Uterus (tissue), 4 donors: Measurements from ENCODE around the gene TMED8. TPM values are rescaled to one million over a fixed set of nuclear protein-coding genes. Genes with fewer than 3 reads are reported as not detected.

Experiments used
- DNase-seq, 2 donors: peaks; one replicate each; pipeline ENCODE4 v3.0.0-alpha.2; 2019 to 2020
- H3K27ac ChIP-seq, 2 donors: fragments of 200-600 bp; sonication (generic); 1 replicate in 1 of 2; 2 replicates in 1 of 2; pipeline ENCODE4 v1.5.1; 2016 to 2018
- H3K27me3 ChIP-seq, 2 donors: fragments of 200-600 bp; sonication (generic); one replicate each; pipeline ENCODE4 v1.5.1; 2018 to 2019; ENCODE audit warnings: control low read depth in 1 of 2
- H3K36me3 ChIP-seq, 2 donors: fragments of 200-600 bp; sonication (generic); one replicate each; pipeline ENCODE4 v1.5.1; 2019; ENCODE audit warnings: control low read depth in 1 of 2
- H3K4me1 ChIP-seq, 2 donors: fragments of 200-600 bp; sonication (generic); one replicate each; pipeline ENCODE4 v1.5.1; 2018 to 2019; ENCODE audit warnings: control low read depth in 1 of 2
- H3K4me3 ChIP-seq, 2 donors: fragments of 200-600 bp; sonication (generic); 1 replicate in 1 of 2; 2 replicates in 1 of 2; pipeline ENCODE4 v1.5.1; 2018 to 2019; ENCODE audit warnings: mild to moderate bottlenecking in 1 of 2
- H3K9me3 ChIP-seq, 2 donors: fragments of 200-600 bp; sonication (generic); one replicate each; pipeline ENCODE4 v1.5.1; 2019; ENCODE audit warnings: control low read depth in 1 of 2
- POLR2A ChIP-seq, 2 donors: fragments of 450-650 bp; IDR thresholded peaks; one replicate each; pipeline ENCODE4 v1.6.1; 2016; ENCODE audit warnings: antibody characterized with exemption in 2 of 2, mild to moderate bottlenecking in 1 of 2, moderate library complexity in 1 of 2
- intact Hi-C: fragments of 100-400 bp; cut with DNase I; formaldehyde crosslinking; loops from one replicate; pipeline ENCODE4 v1.15.1; 2023; ENCODE audit warnings: low total_unique reads
- total RNA-seq, 4 donors: library from RNA; depleted of rRNA in 3 of 4; stranded (reverse); fragments of >200 nt in 3 of 4; gene quantifications; one replicate each; pipeline versions ENCODE4 v1.1.0 to v1.2.4, GENCODE V29; 2014 to 2023
- TF ChIP-seq, protein P1 (sequence below), 4 experiments: fragments of 200-600 bp in 2 of 4; fragments of 450-650 bp in 2 of 4; sonication (generic) in 2 of 4; IDR thresholded peaks; one replicate each; pipeline ENCODE4 v1.5.1; 2016 to 2019; ENCODE audit warnings: antibody characterized with exemption in 4 of 4, mild to moderate bottlenecking in 2 of 4, moderate library complexity in 1 of 4
- donor health status: DM: yes; HTN: yes; CAD: no.

The TMED8 gene
- total RNA-seq, 4 donors from 2014 or later: 4.4 to 16.6 (median 10.5) TPM

DNA sequence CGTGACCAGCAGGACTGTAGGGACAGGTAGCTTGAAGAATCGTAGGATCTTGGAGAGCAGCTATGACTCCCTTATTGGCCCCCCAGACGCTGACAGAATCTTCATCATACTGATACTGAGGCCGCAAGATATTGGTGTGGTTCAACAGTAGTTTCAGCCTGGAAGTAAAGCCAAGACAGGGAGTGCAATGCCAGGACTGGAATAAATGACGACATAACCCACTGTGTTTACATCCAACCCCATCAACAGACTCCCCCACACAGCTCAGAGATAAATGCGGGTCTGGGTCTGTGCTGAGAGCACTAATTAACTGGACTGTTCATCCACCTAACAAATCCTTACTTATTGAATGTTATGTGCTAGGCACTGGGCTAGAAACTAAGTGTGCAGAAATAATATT lies 29.8 kb upstream of the TMED8 start:
- Histone ChIP-seq H3K27ac (no peak overlapping the region), H3K27me3 (no peaks in the 10 kb centered on the region), H3K9me3 (no peaks in the 10 kb centered on the region), H3K36me3 (no peaks in the 10 kb centered on the region), H3K4me1 (no peaks in the 10 kb centered on the region), H3K4me3 (no peak overlapping the region)
- intact Hi-C loops: no loop called here
- no peak for DNase-seq
- TF ChIP-seq, protein P1, sequence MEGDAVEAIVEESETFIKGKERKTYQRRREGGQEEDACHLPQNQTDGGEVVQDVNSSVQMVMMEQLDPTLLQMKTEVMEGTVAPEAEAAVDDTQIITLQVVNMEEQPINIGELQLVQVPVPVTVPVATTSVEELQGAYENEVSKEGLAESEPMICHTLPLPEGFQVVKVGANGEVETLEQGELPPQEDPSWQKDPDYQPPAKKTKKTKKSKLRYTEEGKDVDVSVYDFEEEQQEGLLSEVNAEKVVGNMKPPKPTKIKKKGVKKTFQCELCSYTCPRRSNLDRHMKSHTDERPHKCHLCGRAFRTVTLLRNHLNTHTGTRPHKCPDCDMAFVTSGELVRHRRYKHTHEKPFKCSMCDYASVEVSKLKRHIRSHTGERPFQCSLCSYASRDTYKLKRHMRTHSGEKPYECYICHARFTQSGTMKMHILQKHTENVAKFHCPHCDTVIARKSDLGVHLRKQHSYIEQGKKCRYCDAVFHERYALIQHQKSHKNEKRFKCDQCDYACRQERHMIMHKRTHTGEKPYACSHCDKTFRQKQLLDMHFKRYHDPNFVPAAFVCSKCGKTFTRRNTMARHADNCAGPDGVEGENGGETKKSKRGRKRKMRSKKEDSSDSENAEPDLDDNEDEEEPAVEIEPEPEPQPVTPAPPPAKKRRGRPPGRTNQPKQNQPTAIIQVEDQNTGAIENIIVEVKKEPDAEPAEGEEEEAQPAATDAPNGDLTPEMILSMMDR (IDR thresholded peaks at IDR 0.05): no peak
- TF ChIP-seq POLR2A (IDR thresholded peaks at IDR 0.05): no peak

DNA sequence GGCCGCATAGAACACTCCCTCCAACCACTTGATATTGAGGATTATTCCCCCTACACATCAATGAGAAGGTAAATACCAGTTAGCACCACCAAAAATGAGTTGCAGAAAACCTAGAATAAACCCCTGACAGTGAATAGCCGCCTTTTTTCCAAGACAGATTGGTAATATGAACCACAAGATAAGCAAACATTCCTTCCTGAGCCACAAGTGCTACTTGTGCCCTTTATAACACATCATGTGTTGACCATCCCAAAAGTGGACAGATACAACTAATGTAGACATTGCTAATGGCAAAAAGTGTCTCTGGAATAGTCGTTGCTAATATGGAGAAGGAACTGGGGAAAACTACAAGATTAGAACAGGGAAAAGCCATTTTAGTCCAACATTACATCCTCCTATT lies 29.2 kb upstream of the TMED8 start:
- no peaks in the 10 kb centered on the region for H3K27me3 ChIP-seq
- no peak overlapping the region for H3K27ac ChIP-seq
- H3K4me3 ChIP-seq: no peak overlapping the region
- H3K36me3 ChIP-seq: no peaks in the 10 kb centered on the region
- no peaks in the 10 kb centered on the region for H3K9me3 ChIP-seq
- TF ChIP-seq POLR2A (IDR thresholded peaks at IDR 0.05): no peak
- TF ChIP-seq, protein P1 (IDR thresholded peaks at IDR 0.05): no peak
- intact Hi-C loops: no loop called here
- H3K4me1 ChIP-seq: no peaks in the 10 kb centered on the region
- no peak for DNase-seq

DNA sequence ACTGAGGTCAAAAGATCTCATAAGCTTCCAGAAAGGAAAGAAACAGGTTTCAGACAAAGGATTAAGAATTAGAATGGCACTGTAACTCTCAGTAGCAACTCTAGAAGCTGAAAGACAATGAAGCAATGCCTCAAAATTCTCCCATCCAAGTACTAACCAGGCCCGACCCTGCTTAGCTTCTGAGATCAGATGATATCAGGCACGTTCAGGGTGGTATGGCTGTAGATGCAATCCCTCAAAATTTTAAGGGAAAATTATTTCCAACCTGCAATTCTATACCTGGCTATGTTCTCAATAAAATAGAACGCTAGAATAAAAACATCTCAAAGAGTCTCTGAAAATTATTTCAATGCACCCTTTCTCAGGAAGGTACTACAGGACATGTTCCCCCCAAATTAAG lies 26.9 kb upstream of the TMED8 start:
- H3K9me3 ChIP-seq: no peaks in the 10 kb centered on the region
- no peak overlapping the region for H3K4me3 ChIP-seq
- H3K27ac ChIP-seq: no peak overlapping the region
- no peaks in the 10 kb centered on the region for H3K27me3 ChIP-seq
- TF ChIP-seq, protein P1 (IDR thresholded peaks at IDR 0.05): no peak
- no peak for TF ChIP-seq POLR2A (IDR thresholded peaks at IDR 0.05)
- no peak for DNase-seq
- H3K4me1 ChIP-seq: no peaks in the 10 kb centered on the region
- no peaks in the 10 kb centered on the region for H3K36me3 ChIP-seq
- intact Hi-C loops: no loop called here

DNA sequence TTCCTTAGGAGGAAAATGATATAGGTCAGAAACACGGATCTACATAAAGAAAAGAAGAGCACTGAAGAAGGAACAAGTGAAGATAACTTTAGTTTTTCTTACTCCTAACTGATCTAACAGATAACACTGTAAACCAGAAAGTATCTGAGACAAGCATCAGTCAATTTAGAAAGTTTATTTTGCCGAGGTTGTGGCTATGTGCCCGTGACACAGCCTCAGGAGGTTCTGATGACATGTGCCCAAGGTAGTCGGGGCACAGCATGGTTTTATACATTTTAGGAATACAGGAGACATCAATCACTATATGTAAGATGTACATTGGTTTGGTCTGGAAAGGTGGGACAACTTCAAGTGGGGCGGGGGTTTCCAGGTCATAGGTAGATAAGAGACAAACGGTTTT lies 23.3 kb upstream of the TMED8 start:
- H3K36me3 ChIP-seq: no peaks in the 10 kb centered on the region
- H3K4me1 ChIP-seq: no peaks in the 10 kb centered on the region
- DNase-seq: no peak
- no peak overlapping the region for H3K4me3 ChIP-seq
- no peak overlapping the region for H3K27ac ChIP-seq
- TF ChIP-seq, protein P1 (IDR thresholded peaks at IDR 0.05): no peak
- no peak for TF ChIP-seq POLR2A (IDR thresholded peaks at IDR 0.05)
- no peaks in the 10 kb centered on the region for H3K27me3 ChIP-seq
- H3K9me3 ChIP-seq: no peaks in the 10 kb centered on the region
- intact Hi-C loops: no loop called here

DNA sequence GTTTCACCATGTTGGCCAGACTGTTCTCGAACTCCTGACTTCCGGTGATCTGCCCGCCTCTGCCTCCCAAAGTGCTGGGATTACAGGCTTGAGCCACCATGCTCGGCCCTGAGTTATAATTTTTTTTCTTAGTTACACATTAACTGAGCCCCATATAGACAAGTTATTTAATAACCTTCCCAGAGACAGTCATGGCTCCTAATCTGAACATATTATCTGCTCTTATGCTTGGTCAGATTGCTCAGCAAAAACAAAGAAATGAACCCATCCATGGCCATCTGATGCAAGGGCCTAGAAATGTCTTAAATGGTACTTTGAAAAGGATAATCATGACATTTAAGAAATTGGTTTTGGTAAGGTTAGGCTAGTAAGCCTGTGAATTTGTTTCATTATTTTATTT lies 13.3 kb upstream of the TMED8 start:
- no peak for DNase-seq

More for the DNA sequence above, 13.3 kb upstream of the TMED8 start:
- H3K27ac ChIP-seq: no peak overlapping the region
- no peak for TF ChIP-seq POLR2A (IDR thresholded peaks at IDR 0.05)
- TF ChIP-seq, protein P1 (IDR thresholded peaks at IDR 0.05): no peak
- H3K27me3 ChIP-seq: no peaks in the 10 kb centered on the region
- H3K9me3 ChIP-seq: no peaks in the 10 kb centered on the region
- intact Hi-C loops: no loop called here
- no peak overlapping the region for H3K4me3 ChIP-seq
- H3K4me1 ChIP-seq: no peaks in the 10 kb centered on the region
- H3K36me3 ChIP-seq: no peaks in the 10 kb centered on the region
